HepG2 (cell line): ENCODE data around the gene SRD5A1. TPM values are rescaled to one million over a fixed set of nuclear protein-coding genes. Genes with fewer than 3 reads are reported as not detected.
"Not testable (repeated sequence)": the region's sequence is repeated elsewhere in the genome, so short reads cannot be mapped to it uniquely, and the experiment has no call there.

Experiments
- ATAC-seq: fragments of 200-7000 bp; cut with Tn5 transposase; 3 replicates; pipeline ENCODE4 v1.9.1; 2020; ENCODE audit warnings: mild to moderate bottlenecking, moderate library complexity
- BruUV-seq: library from RNA; stranded (reverse); fragments of 400-500 nt; replicated peaks from 2 replicates; lab custom pipeline; 2021; lab: Mats Ljungman, UMichigan
- CTCF ChIA-PET: fragments of 300-600 bp; formaldehyde crosslinking; extraction: SDS; loops from one replicate; lab custom pipeline; 2021; ENCODE audit warnings: low total read pairs, inconsistent platforms, low intra/inter-chr PET ratio; lab: Yijun Ruan, JAX
- POLR2A ChIA-PET: fragments of 350-600 bp; sonication (Branson Sonifier 250); formaldehyde crosslinking; loops from one replicate; lab custom pipeline; 2020; ENCODE audit warnings: antibody characterized with exemption, inconsistent platforms; lab: Yijun Ruan, JAX
- DNase-seq: peaks from one replicate; pipeline ENCODE4 v3.0.0-alpha.2; 2015; ENCODE audit warnings: low spot score
- FAIRE-seq: peaks from 3 replicates; lab custom pipeline; 2011; peaks lifted over from hg19 to GRCh38; lab: Jason Lieb, UNC
- H2AFZ ChIP-seq: one replicate; pipeline ENCODE4 v1.6.1; 2011; ENCODE audit warnings: low read length, inconsistent platforms
- H3K27ac ChIP-seq: fragments of 300-600 bp; 3 replicates; pipeline ENCODE4 v1.8.0; 2011; ENCODE audit warnings: mixed run types, mild to moderate bottlenecking, mixed read lengths, low read length, inconsistent platforms; ENCODE audit not compliant: insufficient read depth; ENCODE audit errors: extremely low read length
- H3K27me3 ChIP-seq, 2 experiments: fragments of 200-600 bp in 1 of 2; 2 replicates in 1 of 2; 3 replicates in 1 of 2; pipeline versions ENCODE4 v1.6.0 to v1.8.0; 2011; ENCODE audit warnings: low read length in 2 of 2, mild to moderate bottlenecking in 2 of 2, moderate library complexity in 2 of 2, inconsistent platforms in 1 of 2; ENCODE audit not compliant: insufficient read depth in 2 of 2, control insufficient read depth in 1 of 2
- H3K36me3 ChIP-seq, 2 experiments: fragments of 200-600 bp in 1 of 2; replicated peaks in 1 of 2; 2 replicates in 1 of 2; 3 replicates in 1 of 2; pipeline versions ENCODE4 v1.5.1 to v1.8.0; 2011; ENCODE audit warnings: low read length in 2 of 2, inconsistent platforms in 1 of 2; ENCODE audit not compliant: insufficient read depth in 2 of 2, control insufficient read depth in 1 of 2
- H3K4me1 ChIP-seq: 2 replicates; pipeline ENCODE4 v1.5.1; 2012; ENCODE audit warnings: low read length, inconsistent platforms; ENCODE audit not compliant: insufficient read depth
- H3K4me2 ChIP-seq: 2 replicates; pipeline ENCODE4 v1.6.0; 2011; ENCODE audit warnings: low read depth, low read length, inconsistent platforms
- H3K4me3 ChIP-seq, 3 experiments: fragments of 200-600 bp in 1 of 3; sonication (generic), shearing (Covaris generic) in 1 of 3; replicated peaks in 1 of 3; 2 replicates each; pipeline ENCODE4 v1.5.1; 2011 to 2016; ENCODE audit warnings: low read length in 3 of 3, inconsistent platforms in 2 of 3, low read depth in 2 of 3, mild to moderate bottlenecking in 2 of 3, control low read depth in 1 of 3, mixed read lengths in 1 of 3; ENCODE audit not compliant: insufficient read depth in 1 of 3
- H3K79me2 ChIP-seq: one replicate; pipeline ENCODE4 v1.6.1; 2011; ENCODE audit warnings: low read length, inconsistent platforms; ENCODE audit not compliant: insufficient read depth
- H3K9ac ChIP-seq: 2 replicates; pipeline ENCODE4 v1.6.0; 2011; ENCODE audit warnings: mild to moderate bottlenecking, low read depth, low read length, inconsistent platforms; ENCODE audit not compliant: insufficient read depth
- H3K9me3 ChIP-seq: 2 replicates; pipeline ENCODE4 v1.5.1; 2012; ENCODE audit warnings: mild to moderate bottlenecking, low read length
- H4K20me1 ChIP-seq: 2 replicates; pipeline ENCODE4 v1.6.0; 2011; ENCODE audit warnings: inconsistent platforms, mild to moderate bottlenecking, low read length, moderate library complexity; ENCODE audit not compliant: insufficient read depth
- JUNB ChIP-seq: sonication (generic); formaldehyde crosslinking; IDR thresholded peaks from 2 replicates; pipeline ENCODE4 v1.8.0; 2022; ENCODE audit warnings: missing genetic modification reagents, mild to moderate bottlenecking, borderline replicate concordance
- MIER2 ChIP-seq: IDR thresholded peaks from 2 replicates; pipeline ENCODE4 v1.6.1; 2016; ENCODE audit warnings: missing biosample characterization, missing genetic modification reagents
- SP1 ChIP-seq, 2 experiments: fragments of 450-650 bp in 1 of 2; sonication (generic) in 1 of 2; formaldehyde crosslinking in 1 of 2; IDR thresholded peaks; 2 replicates each; pipeline versions ENCODE4 v1.4.0 to v1.6.1; 2016 to 2020; ENCODE audit warnings: missing genetic modification reagents in 1 of 2
- WIZ ChIP-seq: sonication (generic); formaldehyde crosslinking; IDR thresholded peaks from 2 replicates; pipeline ENCODE4 v1.5.1; 2020; ENCODE audit warnings: mild to moderate bottlenecking, missing genetic modification reagents
- ZFP41 ChIP-seq: sonication (generic); formaldehyde crosslinking; IDR thresholded peaks from 2 replicates; pipeline ENCODE4 v1.4.0; 2020; ENCODE audit warnings: mild to moderate bottlenecking, missing genetic modification reagents, borderline replicate concordance
- ZNF580 ChIP-seq: IDR thresholded peaks from 2 replicates; pipeline ENCODE4 v1.6.1; 2016; ENCODE audit warnings: low read depth, borderline replicate concordance
- WGBS: methylation state at CpG from one replicate; pipeline ENCODE4 v1.1.6; 2017; ENCODE audit warnings: low lambda C conversion rate; 5-methylcytosine and 5-hydroxymethylcytosine counted together
- in situ Hi-C: cut with HindIII; loops from 2 replicates; pipeline ENCODE4 v1.10.0; 2017; ENCODE audit warnings: low pct_unique_long_range_greater_than_20kb; ENCODE audit not compliant: extremely low pct_ligation_motif_present
- intact Hi-C: fragments of 100-400 bp; cut with micrococcal nuclease; formaldehyde crosslinking; loops from one replicate; pipeline ENCODE4 v1.10.0; 2022; ENCODE audit not compliant: unreplicated experiment
- polyA plus RNA-seq, 8 experiments: library from polyadenylated mRNA; depleted of rRNA in 3 of 8; stranded (reverse) in 7 of 8; unstranded in 1 of 8; fragments of >200 nt; fragmentation: Illumina TruSeq in 4 of 8; extraction: Trizol in 4 of 8; gene quantifications; 2 replicates each; pipeline versions ENCODE4 v1.2.1 to v1.2.3, GENCODE V29; 2011 to 2016; ENCODE audit warnings: low read depth in 4 of 8, missing spikeins in 1 of 8, mixed read lengths in 1 of 8; ENCODE audit not compliant: insufficient read depth in 1 of 8
- total RNA-seq, 5 experiments: library from RNA; depleted of rRNA; stranded (reverse); fragments of >200 nt; fragmentation: Illumina TruSeq; extraction: Trizol; gene quantifications; 2 replicates each; pipeline ENCODE4 v1.2.3, GENCODE V29; 2016; ENCODE audit warnings: low read depth in 1 of 5
- TF ChIP-seq, protein P1 (sequence below): sonication (generic); formaldehyde crosslinking; IDR thresholded peaks from 2 replicates; pipeline ENCODE4 v1.5.0; 2020; ENCODE audit warnings: mild to moderate bottlenecking, missing genetic modification reagents

SRD5A1 gene
- total and polyA plus RNA-seq, 2 of the 13 experiments (the other 11 are each of a cell fraction or from before 2014, with no cell fraction given) = 6.1 to 9.9 TPM

DNA sequence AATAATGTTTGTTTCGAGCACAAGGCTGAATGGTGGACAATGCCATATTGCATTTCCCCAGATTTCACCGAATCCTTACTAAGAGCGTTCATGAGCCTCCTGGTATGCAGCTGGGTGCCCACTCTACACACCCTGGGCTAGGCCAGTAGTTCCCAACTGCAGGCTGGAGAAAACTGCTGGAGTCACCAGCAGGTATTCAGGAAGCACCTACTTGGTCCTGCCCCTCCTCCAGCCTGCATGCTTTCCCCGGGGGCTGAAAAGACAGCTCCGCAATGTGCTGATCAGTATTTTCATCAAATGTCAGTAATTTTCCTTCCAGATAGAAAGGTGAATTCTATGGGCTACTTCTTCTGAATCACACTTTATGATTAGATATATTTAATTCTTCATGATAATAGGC, 34.4 kb downstream of the SRD5A1 start (continued):
- TF ChIP-seq, protein P1, sequence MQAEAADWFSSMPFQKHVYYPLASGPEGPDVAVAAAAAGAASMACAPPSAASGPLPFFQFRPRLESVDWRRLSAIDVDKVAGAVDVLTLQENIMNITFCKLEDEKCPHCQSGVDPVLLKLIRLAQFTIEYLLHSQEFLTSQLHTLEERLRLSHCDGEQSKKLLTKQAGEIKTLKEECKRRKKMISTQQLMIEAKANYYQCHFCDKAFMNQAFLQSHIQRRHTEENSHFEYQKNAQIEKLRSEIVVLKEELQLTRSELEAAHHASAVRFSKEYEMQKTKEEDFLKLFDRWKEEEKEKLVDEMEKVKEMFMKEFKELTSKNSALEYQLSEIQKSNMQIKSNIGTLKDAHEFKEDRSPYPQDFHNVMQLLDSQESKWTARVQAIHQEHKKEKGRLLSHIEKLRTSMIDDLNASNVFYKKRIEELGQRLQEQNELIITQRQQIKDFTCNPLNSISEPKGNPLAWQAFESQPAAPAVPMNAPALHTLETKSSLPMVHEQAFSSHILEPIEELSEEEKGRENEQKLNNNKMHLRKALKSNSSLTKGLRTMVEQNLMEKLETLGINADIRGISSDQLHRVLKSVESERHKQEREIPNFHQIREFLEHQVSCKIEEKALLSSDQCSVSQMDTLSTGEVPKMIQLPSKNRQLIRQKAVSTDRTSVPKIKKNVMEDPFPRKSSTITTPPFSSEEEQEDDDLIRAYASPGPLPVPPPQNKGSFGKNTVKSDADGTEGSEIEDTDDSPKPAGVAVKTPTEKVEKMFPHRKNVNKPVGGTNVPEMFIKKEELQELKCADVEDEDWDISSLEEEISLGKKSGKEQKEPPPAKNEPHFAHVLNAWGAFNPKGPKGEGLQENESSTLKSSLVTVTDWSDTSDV (CRISPR knock-in tag) = no peak
- no peak for TF ChIP-seq WIZ
- no peak for TF ChIP-seq SP1 (IDR thresholded peaks at IDR 0.05)
- TF ChIP-seq SP1 (CRISPR knock-in tag; IDR thresholded peaks at IDR 0.05) = no peak
- TF ChIP-seq MIER2 (CRISPR knock-in tag) = no peak
- TF ChIP-seq JUNB (CRISPR knock-in tag) = no peak
- TF ChIP-seq ZFP41 (CRISPR knock-in tag) = no peak
- no peak for TF ChIP-seq ZNF580 (CRISPR knock-in tag)

- POLR2A ChIA-PET, H3K27ac ChIP-seq, FAIRE-seq, H4K20me1 ChIP-seq, H3K27me3 ChIP-seq, H3K36me3 ChIP-seq, H3K4me2 ChIP-seq, BruUV-seq, H2AFZ ChIP-seq, H3K4me3 ChIP-seq, intact Hi-C loops, DNase-seq, H3K79me2 ChIP-seq, H3K9ac ChIP-seq, H3K9me3 ChIP-seq, ATAC-seq, in situ Hi-C loops, H3K4me1 ChIP-seq, CTCF ChIA-PET: not testable (repeated sequence)
- 100% methylated on average over 3 of the region's 9 CpGs for WGBS
These were observed 35.5 kb downstream of the SRD5A1 start for GRCh38 chr5:6668717-6669116.
